Islet of Langerhans (tissue), 1 donor: ENCODE data around the gene CEP57L1.

ENCODE experiments used
- FAIRE-seq: peaks from one replicate; lab custom pipeline; 2011; peaks lifted over from hg19 to GRCh38; lab: Jason Lieb, UNC

CEP57L1 gene

DNA sequence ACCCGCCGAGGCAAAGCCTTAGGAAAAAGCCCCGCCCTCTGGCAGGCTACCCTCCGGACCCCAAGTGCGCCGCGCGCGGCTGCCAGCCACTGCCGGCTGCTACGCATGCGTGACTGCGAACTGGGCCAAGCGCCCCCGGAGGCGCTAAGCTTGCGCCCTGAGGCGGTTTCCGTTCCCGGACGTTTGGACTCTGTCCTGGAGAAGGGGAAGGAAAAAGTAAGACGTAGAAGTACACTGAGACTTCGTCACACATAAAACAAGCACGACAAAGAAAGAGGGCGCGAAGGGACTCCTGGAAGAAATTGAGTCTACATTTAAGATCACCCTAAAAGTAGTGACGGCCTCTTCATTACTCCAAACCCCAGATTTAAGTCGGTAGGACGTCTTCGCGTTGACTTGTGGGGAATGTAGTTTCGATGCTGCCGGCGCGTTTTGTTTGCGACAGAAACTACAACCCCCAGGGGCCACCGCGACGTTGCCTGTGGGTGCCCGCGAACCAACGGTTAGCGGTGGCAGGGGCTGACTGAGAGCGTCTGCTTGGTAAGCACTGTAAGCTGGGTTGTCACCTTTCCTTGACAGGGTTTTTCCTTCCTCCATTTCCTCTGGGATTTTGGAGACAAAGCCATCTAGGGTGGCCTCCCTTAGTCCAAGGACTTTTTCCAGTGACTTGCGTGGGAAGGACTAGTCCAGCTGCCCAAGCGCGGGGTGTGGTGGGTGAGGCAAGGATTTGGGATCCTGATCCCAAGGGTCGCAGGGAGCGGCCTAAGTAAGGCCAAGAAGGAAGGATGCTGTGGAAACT, at the start of gene CEP57L1:
Gene CEP57L1, plus strand, starts transcription at position 472 of the 799 bp plus-strand sequence. CDS start 49,715 bp downstream, outside the sequence.
- FAIRE-seq, result peak; percentile 24

DNA sequence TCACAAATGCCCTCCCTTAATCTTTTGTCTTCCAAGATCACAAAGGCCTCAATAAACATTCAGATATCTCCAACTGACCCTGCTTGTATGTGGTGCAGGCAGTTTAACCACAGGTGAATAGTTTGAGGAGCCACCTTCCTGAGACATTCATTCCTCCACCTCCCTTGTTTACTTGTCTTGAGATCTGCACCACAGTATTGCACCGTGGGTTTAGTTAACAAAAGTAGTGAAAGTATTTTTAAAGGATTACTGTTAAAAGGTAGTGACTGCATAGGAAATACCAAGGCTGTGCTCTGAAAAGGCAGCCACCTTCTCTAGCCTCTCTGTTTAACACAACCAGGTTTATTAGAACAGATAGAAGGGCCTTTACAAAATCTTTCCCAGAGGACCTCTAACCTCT, 47.1 kb upstream of the CEP57L1 start:
- FAIRE-seq, result no peak

DNA sequence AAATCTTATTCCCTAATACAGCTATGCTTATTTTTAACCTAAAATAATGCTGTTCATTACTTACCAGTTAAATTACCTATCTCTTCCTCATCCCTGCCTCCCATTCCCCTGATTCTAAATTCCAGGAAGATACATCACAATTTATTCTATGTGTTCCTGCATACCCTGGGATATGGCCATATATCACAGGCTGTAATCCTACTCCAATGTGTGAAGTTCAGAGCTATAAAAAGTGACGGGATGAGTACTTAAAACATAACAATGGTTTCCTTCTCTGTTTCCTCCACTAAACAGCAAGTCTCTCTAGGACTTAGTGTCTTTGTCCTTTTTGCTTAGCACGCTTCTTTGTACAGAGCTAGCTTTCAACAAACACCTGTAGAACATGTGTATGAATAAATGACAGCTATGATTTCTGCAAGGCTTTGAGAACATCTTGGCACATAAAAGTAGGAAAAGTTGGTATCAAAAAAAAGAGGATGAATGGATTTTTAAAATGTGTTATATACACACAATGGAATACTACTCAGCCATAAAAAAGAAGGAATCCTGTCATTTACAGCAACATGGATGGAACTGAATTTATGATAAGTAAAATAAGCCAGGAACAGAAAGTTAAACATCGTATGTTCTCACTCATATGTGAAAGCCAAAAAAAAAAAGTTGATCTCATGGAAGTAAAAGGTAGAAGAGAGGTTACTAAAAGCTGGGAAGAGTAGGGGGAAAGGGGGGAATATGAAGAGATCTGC, 46.5 kb upstream of the CEP57L1 start:
- FAIRE-seq, result no peak

DNA sequence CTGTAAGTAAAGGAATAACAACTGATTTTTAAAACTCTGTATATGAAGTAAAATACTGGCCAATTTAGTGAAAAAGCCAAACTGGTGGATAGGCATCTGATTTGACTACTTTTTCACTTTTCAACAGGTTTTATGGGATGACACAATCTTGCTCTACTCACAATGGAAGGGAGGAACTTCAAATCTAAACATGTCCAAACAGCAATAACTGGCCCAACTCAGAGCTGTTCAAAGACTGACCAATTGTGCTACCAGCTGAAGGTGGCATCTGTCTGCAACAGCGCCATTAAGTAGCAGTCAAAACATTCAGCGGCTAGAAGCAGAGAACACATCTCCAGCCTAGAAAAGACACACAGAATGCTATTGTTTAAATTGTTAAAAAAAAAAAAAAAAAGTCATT, 45.3 kb upstream of the CEP57L1 start:
- no peak for FAIRE-seq

DNA sequence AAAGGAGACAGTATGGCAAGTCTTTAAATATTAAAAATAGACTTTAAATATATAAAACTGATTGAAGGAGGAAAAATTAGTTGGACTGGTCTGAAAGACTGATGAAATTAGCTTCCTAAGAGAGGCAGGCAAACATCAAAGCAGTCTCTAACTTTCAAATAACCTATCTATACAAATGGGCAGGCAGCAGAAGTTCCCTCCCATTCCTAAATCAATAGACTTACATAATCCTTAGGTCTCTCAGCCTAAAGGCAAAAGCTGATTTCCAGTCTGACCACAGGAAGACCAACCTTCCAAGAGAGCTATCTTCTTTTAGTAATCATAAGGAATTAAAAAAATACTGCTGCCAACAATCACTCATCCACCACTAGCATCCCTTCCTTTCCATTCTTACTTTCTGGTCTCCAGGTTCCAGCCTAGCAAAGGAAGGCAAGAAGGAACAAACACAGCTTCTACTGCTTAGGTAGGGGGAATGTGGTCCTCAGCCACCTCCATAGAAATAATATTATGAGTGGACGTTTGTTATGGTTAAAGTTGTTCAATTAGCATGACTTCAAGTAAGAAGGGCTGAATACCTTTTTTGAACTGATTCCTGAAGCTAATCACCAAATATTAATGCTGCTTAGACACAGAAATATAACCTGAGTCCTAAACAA, 44.7 kb upstream of the CEP57L1 start:
- FAIRE-seq, result peak; percentile 38

DNA sequence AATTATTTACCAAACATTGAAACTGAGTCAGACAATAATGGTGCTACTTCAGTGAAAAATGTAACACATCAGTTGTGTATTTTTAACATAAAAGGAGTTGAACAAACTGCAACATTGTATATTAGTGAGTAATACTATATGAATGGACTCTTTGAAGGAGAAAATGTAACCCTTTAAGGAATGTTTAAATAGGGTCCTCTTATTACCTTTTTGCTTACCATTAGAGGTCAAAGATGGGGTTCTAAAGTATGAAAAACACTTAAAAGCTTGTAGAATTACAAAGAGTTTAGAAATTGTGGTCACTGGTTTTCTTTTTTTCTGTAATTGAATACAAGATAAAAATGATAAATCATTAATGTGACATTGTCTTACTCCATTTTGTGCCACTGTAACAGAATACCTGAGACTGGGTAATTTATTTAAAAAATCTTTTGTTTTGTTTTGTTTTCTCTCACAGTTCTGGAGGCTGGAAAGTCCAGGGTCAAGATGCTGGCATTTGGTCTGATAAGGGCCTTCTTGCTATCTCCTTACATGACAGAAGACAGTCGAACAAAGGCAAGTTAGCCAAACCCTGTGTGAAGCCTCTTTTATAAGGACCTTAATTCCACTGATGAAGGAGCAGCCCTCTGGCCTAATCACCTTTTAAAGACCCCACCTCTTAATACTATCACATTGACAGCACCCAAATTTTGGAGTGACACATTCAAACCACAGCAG, 43.8 kb upstream of the CEP57L1 start:
- FAIRE-seq, result no peak

DNA sequence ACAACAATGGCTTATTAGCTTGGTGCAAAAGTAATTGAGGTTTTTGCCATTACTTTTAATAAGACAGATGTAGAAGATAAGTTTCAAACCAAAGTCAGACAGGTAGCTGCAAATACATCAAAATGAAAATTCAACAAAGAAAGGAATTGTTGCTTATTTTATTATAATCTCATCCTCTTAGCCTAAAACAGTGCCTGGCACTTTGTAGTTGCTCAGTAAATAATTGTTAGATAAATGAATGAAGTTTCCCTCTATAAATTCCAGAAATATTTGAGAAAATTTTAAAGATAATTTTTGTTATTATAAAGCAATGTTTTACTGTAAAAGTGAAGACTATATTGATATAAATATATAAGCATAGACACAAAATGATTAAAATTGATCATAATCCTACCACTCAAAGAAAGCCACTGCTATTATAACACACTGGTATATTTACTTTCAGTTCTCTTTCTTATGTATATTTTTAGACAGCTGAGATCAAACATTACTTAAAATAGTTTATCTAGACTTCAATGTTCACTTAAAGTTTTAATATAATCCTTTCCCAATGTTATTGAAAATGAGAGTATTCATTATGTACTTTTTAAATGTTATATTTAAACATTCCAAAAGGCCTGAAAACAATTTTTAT, 43.2 kb upstream of the CEP57L1 start:
- peak; percentile 79 for FAIRE-seq

DNA sequence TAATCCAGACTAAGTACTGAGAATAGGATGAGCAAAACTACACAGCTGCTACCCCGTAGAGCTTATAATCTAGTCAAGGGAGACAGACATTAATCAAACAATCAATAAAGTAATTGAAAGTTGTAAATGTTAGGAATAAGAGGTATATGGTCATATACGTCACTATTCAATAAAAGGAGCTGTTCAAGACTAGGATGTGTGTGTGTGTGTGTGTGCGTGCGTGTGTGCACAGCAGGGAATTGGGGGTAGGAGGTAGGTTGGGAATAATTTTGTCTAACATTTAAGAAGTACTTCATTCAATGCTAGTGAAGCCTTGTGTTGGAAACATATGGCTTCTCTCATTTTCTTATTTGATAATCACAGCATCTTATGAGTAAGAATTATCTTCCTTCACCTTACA, 42.5 kb upstream of the CEP57L1 start:
- FAIRE-seq, result no peak

DNA sequence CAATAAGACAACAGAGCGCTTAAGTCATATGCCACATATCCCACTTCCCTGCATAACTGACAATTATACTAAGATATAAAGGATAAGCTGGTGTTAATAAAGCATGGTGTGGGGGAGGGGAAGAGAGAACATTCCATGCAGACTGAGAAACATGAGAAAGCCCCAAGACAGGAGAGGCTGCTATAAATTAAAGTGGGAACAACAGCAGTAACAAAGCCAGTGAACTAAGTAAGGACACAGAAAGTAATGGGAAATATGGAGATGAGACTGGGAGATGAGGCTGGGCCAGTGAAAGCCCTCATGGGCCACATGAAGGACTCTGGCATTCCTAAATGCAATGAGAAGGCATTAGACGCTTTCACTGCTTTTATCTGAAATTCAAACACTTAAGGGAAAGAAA, 42.0 kb upstream of the CEP57L1 start:
- no peak for FAIRE-seq

DNA sequence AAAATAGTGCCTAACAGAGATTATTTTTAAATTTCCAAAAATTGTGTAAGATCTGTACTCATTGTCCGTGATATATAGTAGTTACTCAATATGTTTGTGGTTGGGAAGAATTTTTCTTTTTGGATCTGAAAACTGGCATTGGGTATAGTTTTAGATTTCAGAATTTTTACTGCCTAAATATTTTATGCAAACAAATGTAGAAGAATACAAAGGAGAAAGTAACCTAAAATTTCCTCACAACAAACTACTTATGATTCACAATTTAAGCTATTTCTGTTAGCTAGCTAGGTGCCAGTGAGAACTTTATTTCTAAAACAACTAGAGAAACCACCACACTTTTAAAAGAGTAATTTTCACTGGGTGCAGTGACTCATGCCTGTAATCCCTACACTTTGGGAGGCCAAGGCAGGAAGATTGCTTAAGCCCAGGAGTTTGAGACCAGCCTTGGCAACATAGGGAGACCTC, 39.5 kb upstream of the CEP57L1 start:
- no peak for FAIRE-seq

DNA sequence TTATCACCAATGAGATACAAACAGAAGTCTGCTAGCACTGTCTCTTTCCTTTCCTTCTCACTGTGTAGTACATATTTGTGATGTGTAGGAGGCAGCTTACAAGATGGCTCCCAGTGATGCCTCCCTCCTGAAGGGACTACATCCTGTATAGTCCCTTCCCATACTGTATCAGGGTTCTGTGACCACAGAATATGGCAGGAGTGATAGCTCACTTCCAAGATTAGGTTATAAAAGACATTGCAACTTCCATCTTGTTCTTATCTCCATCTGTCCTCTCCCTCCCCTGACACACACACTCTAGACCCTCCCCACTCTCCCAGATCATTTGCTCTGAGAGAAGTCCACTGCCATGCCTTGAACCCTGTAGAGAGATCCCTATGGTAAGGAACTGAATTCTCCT, 38.6 kb upstream of the CEP57L1 start:
- no peak for FAIRE-seq

DNA sequence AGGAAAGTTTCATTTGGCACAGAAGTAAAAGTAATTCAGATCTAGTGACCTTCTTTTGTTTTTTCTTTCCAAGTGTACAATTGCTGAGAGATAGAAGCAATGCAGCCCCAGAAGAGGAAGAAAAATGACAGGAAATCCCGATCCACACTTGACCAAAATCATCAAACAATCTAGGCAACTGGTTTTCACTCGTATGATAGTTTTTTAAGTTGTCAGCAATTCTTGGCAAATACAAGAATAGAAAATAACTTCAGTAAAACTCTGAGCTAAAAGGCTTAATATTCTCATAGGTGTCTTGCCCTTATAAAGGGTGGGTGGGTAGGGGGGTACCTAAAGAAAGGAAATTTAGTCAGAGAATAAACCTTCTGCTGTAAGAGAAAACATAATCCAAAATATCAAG, 36.7 kb upstream of the CEP57L1 start:
- peak; percentile 75 for FAIRE-seq

DNA sequence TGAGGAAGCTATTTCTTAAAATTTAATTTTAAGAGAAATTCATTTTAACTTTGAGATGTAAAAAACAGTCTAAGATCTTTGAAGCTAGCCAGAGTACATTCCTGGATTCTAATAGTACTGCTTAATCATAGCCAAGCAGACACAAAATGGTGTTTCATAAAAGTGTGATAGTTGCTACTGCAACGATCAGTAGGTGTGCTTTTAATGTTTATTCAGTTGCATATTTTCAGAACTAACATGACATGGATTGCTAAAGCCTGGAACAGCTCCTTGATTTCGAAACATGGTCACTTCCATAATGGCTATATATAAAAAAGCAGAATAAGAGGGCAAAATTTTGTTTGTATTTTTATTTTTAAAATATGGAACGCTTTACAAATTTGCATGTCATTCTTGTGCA, 36.2 kb upstream of the CEP57L1 start:
- FAIRE-seq, result peak; percentile 82

DNA sequence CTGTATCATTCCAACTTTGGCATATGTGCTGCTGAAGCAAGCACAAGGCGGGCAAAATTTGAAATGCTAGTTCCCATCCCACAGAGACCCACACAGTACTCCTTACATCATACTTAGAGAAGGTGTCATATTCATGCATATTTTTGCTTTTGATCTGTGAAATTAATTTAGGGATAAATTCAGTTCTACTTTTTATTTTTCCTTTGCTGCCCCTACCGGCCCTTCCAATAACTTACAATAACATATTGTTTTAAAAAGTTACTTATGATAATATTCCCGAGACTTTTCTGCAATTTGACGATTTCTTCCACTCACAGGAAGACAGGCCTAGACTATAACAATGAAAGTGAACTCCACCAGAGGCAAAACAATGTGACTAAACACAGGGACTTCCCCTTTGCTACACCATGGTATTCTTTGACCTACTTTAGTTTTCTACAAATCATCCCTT, 35.7 kb upstream of the CEP57L1 start:
- peak; percentile 72 for FAIRE-seq

DNA sequence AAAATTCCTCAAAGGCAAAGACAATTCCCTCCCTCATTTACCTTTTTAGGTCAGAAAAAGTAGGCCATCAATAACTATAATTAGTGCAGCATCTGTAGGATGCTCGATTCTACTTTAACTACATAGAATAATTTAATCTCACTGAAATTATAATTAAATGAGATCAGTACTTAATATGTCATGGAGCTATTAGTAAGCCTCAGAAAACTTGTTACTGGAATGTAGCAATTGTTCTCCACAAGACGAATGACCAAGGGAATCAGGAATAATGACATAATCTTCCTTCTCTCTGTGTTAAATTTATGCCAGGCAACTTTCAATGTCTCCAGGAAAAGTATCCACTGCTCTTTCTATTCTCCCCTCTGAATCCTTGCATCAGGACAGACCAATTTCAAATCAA, 34.7 kb upstream of the CEP57L1 start:
- peak; percentile 56 for FAIRE-seq

DNA sequence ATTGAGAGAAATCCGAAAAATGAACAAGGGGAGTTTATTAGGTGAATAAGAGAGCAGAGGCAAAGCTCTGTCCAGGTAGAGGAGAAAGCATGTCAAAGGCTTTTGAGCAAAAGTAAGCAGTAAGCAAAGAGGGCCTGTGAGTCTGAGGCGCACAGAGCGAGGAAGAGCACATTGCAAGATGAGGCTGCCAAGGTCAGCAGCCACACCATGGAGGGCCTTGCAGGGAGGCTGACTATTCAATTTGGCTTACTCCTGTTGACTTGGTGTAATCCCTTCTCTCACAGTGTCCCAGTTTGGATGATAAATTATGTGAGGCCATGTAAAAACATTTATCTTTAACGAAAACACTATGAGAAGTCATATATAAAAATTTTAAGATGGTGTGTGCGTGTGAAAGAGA, 33.1 kb upstream of the CEP57L1 start:
- no peak for FAIRE-seq

DNA sequence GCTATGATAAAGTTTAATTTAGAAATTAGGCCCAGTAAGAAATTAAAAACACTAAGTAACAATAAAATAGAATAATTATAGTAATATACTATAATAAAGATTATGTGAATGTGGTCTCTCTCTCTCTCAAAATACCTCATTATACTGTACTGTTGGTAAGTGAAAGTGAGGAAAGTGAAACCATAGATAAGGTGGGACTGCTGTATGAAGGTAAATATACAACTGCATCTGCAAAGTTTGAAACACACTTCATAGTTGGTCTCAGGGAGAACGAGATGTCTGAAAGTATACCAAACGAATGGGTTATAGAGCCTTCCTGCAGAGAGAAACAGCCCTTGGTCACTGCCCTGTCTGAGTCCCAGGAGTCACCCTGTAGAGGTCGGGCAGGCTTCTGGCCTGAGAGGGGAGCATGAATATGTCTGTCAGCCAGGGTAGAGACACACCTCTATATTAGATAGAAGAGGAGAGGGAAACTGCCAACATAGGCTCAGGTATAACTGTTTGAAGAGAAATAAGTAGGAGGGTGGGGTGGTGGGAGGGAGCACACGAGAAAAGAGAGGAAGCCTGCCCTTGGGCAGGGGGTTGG, 32.4 kb upstream of the CEP57L1 start:
- no peak for FAIRE-seq

DNA sequence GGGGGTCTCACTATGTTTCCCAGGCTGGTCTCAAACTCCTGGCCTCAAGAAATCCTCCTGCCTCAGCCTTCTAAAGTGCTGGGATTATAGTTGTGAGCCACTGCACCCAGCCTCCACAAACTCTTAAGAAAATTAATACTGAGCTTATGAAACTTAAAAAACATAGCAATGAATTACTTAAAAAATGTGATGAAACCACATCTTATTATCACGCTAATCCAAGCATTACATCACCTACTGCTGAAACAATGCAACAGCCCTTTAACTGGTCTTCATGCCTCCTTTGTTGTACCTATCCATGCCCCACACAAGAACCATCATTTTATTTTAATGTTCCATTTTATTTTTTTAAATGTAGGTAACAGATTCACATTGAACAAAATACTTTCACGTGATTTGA, 25.6 kb upstream of the CEP57L1 start:
- no peak for FAIRE-seq

DNA sequence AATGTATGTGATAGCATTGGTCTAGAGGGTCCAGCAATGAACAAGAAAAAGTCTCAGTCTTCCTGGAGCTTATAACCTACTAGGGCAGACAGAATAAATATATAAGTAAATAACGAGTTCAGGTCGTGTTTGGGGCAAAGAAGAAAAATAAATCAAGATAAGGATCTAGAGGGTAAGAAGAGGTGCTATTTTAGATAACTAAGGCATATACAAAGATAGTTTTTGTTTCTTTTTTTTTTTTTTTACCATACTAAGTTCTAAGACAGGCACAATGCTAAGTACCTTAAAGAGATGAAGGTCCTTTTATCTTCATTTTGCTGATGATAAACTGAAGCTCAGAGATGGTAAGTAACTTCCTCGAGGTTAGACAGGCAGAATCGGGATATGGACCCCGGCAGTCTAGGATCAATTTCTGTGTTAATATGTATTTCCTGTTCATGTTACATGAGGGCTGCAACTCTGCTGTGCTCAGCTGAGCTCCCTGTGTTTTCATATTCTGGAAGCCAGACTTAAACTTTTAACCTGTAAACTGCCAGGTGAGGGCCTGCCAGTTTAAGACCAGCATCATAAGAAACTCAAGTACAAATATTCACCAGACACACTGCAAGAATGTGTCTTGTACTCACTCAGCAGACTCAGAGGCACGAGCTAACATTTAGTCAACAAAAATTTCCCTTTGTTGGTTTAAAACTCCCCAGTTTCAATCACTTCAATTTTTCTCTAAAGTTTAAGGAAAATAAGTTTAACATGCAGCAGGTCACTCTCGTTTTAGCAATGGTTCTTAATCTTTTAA, 24.0 kb upstream of the CEP57L1 start:
- FAIRE-seq, result peak; percentile 21

DNA sequence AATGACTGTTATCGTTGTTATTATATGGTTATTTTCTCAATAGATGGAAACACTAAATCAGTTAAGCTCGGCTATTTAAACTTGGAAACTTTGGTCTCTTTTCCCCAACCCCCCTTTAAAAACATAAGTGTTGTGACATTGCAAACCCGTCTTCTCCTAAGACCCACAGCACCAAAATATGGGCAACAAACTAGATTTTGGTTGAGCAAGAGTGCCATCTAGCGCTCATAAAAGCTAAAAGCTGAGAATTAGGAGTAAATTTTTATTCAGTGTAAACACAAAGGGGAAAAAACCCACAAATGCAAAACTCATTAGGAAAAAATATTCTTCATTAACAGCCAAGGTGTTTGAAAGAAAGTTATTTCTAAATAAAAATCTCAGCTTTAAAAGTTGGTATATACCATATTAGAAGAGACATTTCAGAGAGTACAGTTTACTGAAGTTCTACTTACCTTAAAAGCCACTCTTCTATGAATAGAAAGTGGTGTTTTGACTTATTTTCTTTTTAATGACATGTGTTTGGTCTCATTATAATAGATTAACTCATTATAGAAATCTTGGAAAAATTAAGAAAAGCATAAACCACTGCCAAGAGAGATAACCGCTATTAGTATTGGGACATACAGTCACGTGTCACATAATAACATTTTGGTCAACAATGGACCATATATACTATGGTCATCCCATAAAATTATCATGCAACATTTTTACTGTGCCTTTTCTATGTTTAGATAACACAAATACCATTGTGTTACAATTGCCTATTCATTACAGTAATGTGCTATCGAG, 21.8 kb upstream of the CEP57L1 start:
- peak; percentile 100 for FAIRE-seq
